IMR-90 (cell line): ENCODE results near the gene AQP1. TPM values are rescaled to one million over a fixed set of nuclear protein-coding genes. Genes with fewer than 3 reads are reported as not detected.

Experiments used
- ATAC-seq: fragments of 200-7000 bp; cut with Tn5 transposase; 2 replicates; pipeline ENCODE4 v1.9.1; 2020; ENCODE audit warnings: low read depth, mild to moderate bottlenecking, moderate library complexity
- BruUV-seq: library from RNA; stranded (reverse); fragments of 400-500 nt; replicated peaks from 2 replicates; lab custom pipeline; 2021; lab: Mats Ljungman, UMichigan
- CTCF ChIA-PET: fragments of 300-600 bp; formaldehyde crosslinking; extraction: SDS; loops from one replicate; lab custom pipeline; 2021; ENCODE audit warnings: antibody characterized with exemption; lab: Yijun Ruan, JAX
- POLR2A ChIA-PET: fragments of 300-600 bp; sonication (Branson Sonifier 250); formaldehyde crosslinking; loops from one replicate; lab custom pipeline; 2022; ENCODE audit warnings: antibody characterized with exemption; ENCODE audit not compliant: unreplicated experiment; lab: Charles Lee
- DNase-seq: peaks from one replicate; pipeline ENCODE4 v3.0.0; 2013
- H2AFZ ChIP-seq: replicated peaks from 2 replicates; pipeline ENCODE3; 2013; ENCODE audit warnings: low read length, mild to moderate bottlenecking; ENCODE audit not compliant: poor library complexity
- H2AK5ac ChIP-seq: 2 replicates; pipeline ENCODE4 v1.6.1; 2013; ENCODE audit warnings: low read depth, low read length, inconsistent platforms
- H2AK9ac ChIP-seq: replicated peaks from 2 replicates; pipeline ENCODE3; 2013; ENCODE audit warnings: mild to moderate bottlenecking, low read depth, low read length, moderate library complexity; ENCODE audit not compliant: poor library complexity
- H2BK120ac ChIP-seq: 2 replicates; pipeline ENCODE4 v1.6.1; 2013; ENCODE audit warnings: low read depth, low read length, inconsistent platforms
- H2BK15ac ChIP-seq: 3 replicates; pipeline ENCODE4 v1.6.1; 2013; ENCODE audit warnings: low read depth, low read length, inconsistent platforms
- H2BK20ac ChIP-seq: 2 replicates; pipeline ENCODE4 v1.6.1; 2013; ENCODE audit warnings: low read depth, mild to moderate bottlenecking, inconsistent platforms, low read length, moderate library complexity
- H2BK5ac ChIP-seq: 2 replicates; pipeline ENCODE4 v1.6.1; 2013; ENCODE audit warnings: mild to moderate bottlenecking, low read depth, low read length, inconsistent platforms; ENCODE audit not compliant: poor library complexity, severe bottlenecking
- H3K14ac ChIP-seq: replicated peaks from 2 replicates; pipeline ENCODE4 v1.6.1; 2013; ENCODE audit warnings: low read depth, low read length, inconsistent platforms
- H3K18ac ChIP-seq: 2 replicates; pipeline ENCODE4 v1.6.1; 2013; ENCODE audit warnings: low read depth, low read length, control low read depth
- H3K23ac ChIP-seq: 2 replicates; pipeline ENCODE4 v1.6.1; 2013; ENCODE audit warnings: low read depth, low read length, inconsistent platforms
- H3K27ac ChIP-seq: 2 replicates; pipeline ENCODE4 v1.5.1; 2013; ENCODE audit warnings: mild to moderate bottlenecking, control low read depth, low read length; ENCODE audit not compliant: insufficient read depth
- H3K27me3 ChIP-seq: 2 replicates; pipeline ENCODE4 v1.6.1; 2013; ENCODE audit warnings: low read length; ENCODE audit not compliant: control insufficient read depth, insufficient read depth
- H3K36me3 ChIP-seq: 2 replicates; pipeline ENCODE4 v1.6.1; 2013; ENCODE audit warnings: low read length, mixed read lengths; ENCODE audit not compliant: control insufficient read depth, insufficient read depth
- H3K4ac ChIP-seq: 2 replicates; pipeline ENCODE4 v1.6.1; 2013; ENCODE audit warnings: low read depth, low read length, inconsistent platforms
- H3K4me1 ChIP-seq: 2 replicates; pipeline ENCODE4 v1.6.1; 2013; ENCODE audit warnings: low read length, mixed read lengths; ENCODE audit not compliant: control insufficient read depth, insufficient read depth
- H3K4me2 ChIP-seq: 2 replicates; pipeline ENCODE4 v1.6.1; 2013; ENCODE audit warnings: low read depth, mild to moderate bottlenecking, control low read depth, low read length, moderate library complexity
- H3K4me3 ChIP-seq: 2 replicates; pipeline ENCODE4 v1.5.1; 2013; ENCODE audit warnings: low read depth, mild to moderate bottlenecking, control low read depth, low read length, moderate library complexity; ENCODE audit not compliant: insufficient read depth
- H3K56ac ChIP-seq: 2 replicates; pipeline ENCODE4 v1.6.1; 2013; ENCODE audit warnings: low read length, inconsistent platforms; ENCODE audit not compliant: insufficient read depth; ENCODE audit errors: extremely low read depth
- H3K79me1 ChIP-seq, 2 experiments: 2 replicates each; pipeline ENCODE4 v1.6.1; 2013; ENCODE audit warnings: low read length in 2 of 2, inconsistent platforms in 1 of 2, low read depth in 1 of 2
- H3K9ac ChIP-seq: 2 replicates; pipeline ENCODE4 v1.6.1; 2013; ENCODE audit warnings: low read depth, low read length, control low read depth
- H3K9me1 ChIP-seq: 2 replicates; pipeline ENCODE4 v1.6.1; 2013; ENCODE audit warnings: low read length, inconsistent platforms; ENCODE audit not compliant: insufficient read depth
- H3K9me3 ChIP-seq: 2 replicates; pipeline ENCODE4 v1.6.1; 2013; ENCODE audit warnings: low read length; ENCODE audit not compliant: control insufficient read depth, insufficient read depth
- H4K20me1 ChIP-seq: 2 replicates; pipeline ENCODE4 v1.6.1; 2013; ENCODE audit warnings: low read length, inconsistent platforms; ENCODE audit not compliant: insufficient read depth
- H4K5ac ChIP-seq: 2 replicates; pipeline ENCODE4 v1.6.1; 2013; ENCODE audit warnings: mild to moderate bottlenecking, low read depth, low read length, control low read depth
- H4K8ac ChIP-seq, 2 experiments: 2 replicates each; pipeline ENCODE4 v1.6.1; 2013; ENCODE audit warnings: low read depth in 2 of 2, low read length in 2 of 2, control low read depth in 1 of 2, inconsistent platforms in 1 of 2
- H4K91ac ChIP-seq: 2 replicates; pipeline ENCODE4 v1.6.1; 2013; ENCODE audit warnings: low read depth, low read length, inconsistent platforms; ENCODE audit not compliant: insufficient read depth
- CEBPB ChIP-seq: IDR thresholded peaks from 2 replicates; pipeline ENCODE4 v1.6.1; 2012; ENCODE audit warnings: low read depth, low read length, improper control_type of control experiment
- FOS ChIP-seq: fragments of 150-350 bp; IDR thresholded peaks from 2 replicates; pipeline ENCODE4 v1.6.1; 2016; ENCODE audit warnings: low read depth, low read length
- MAFK ChIP-seq: IDR thresholded peaks from 2 replicates; pipeline ENCODE4 v1.6.1; 2012; ENCODE audit warnings: low read depth, low read length, improper control_type of control experiment
- NFE2L2 ChIP-seq: fragments of 150-350 bp; IDR thresholded peaks from 2 replicates; pipeline ENCODE4 v1.6.1; 2016; ENCODE audit warnings: low read depth, mild to moderate bottlenecking, low read length
- POLR2A ChIP-seq: IDR thresholded peaks from 2 replicates; pipeline ENCODE4 v1.6.1; 2012; ENCODE audit warnings: mild to moderate bottlenecking, low read depth, low read length
- RAD21 ChIP-seq: IDR thresholded peaks from 2 replicates; pipeline ENCODE4 v1.6.1; 2012; ENCODE audit warnings: low read length, improper control_type of control experiment
- RFX5 ChIP-seq: IDR thresholded peaks from 2 replicates; pipeline ENCODE4 v1.8.0; 2012; ENCODE audit warnings: low read depth, mild to moderate bottlenecking, low read length, moderate library complexity
- WGBS, 2 experiments: methylation state at CpG; one replicate each; pipeline versions ENCODE4 v1.1.5 to v1.1.7; 2013; ENCODE audit warnings: missing lambda C conversion rate in 2 of 2; ENCODE audit not compliant: insufficient read length in 1 of 2; ENCODE audit errors: extremely low coverage in 2 of 2; 5-methylcytosine and 5-hydroxymethylcytosine counted together
- dilution Hi-C: fragments of 300-500 bp; cut with HindIII; formaldehyde crosslinking; loops from one replicate; pipeline ENCODE4 v1.14.3; 2018; ENCODE audit warnings: low sequenced_read_pairs; ENCODE audit not compliant: unreplicated experiment
- in situ Hi-C: fragments of 300-500 bp; cut with MboI; formaldehyde crosslinking; loops from 3 replicates; pipeline ENCODE4 v1.14.3; 2019; ENCODE audit warnings: low sequenced_read_pairs, inconsistent platforms, mixed read lengths
- intact Hi-C: fragments of 100-400 bp; cut with micrococcal nuclease; formaldehyde crosslinking; loops from 2 replicates; pipeline ENCODE4 v1.10.0; 2022
- polyA plus RNA-seq, 3 experiments: library from polyadenylated mRNA; depleted of rRNA; stranded (reverse); fragments of >200 nt; gene quantifications; 2 replicates each; pipeline ENCODE4 v1.2.3, GENCODE V29; 2012; ENCODE audit warnings: low replicate concordance in 1 of 3
- total RNA-seq: library from RNA; depleted of rRNA; stranded (reverse); fragments of >200 nt; gene quantifications from 2 replicates; pipeline ENCODE4 v1.2.3, GENCODE V29; 2012
- TF ChIP-seq, protein P1 (sequence below): fragments of 150-350 bp; IDR thresholded peaks from 2 replicates; pipeline ENCODE4 v1.6.1; 2017; ENCODE audit warnings: mild to moderate bottlenecking, antibody characterized with exemption, low read length, low read depth

The AQP1 gene
- total and polyA plus RNA-seq, 2 of the 4 experiments (the other 2 are of a cell fraction), result 0.18 to 0.39 TPM

GRCh38 chr7:30880125-30880720 is 31.4 kb upstream of the AQP1 start:
- Histone ChIP-seq H3K27ac (no peak overlapping the region), H3K4me3 (no peak overlapping the region), H3K4ac (0 out of 2 replicates have a peak overlapping the region, but pooled peaks have one; percentile 15), H4K91ac (no peak overlapping the region), H2BK5ac (no peak overlapping the region), H2AK5ac (no peak overlapping the region), H4K5ac (no peak overlapping the region; the same call in 1 of the 2 replicates), H3K4me1 (0 out of 2 replicates have a peak, but pooled peaks cover 3% of the 10 kb centered on the region), H3K18ac (no peak overlapping the region), H2BK20ac (no peak overlapping the region), H3K79me1 (no peaks in the 10 kb centered on the region), H2BK120ac (no peak overlapping the region), H3K56ac (no peak overlapping the region), H2AK9ac (no peak overlapping the region), H3K23ac (no peak overlapping the region), H3K27me3 (0 out of 2 replicates have a peak, but pooled peaks cover 3% of the 10 kb centered on the region), H3K4me2 (no peak overlapping the region), H3K36me3 (no peaks in the 10 kb centered on the region), H4K8ac (no peak overlapping the region), H3K9me3 (no peaks in the 10 kb centered on the region), H3K9me1 (no peaks in the 10 kb centered on the region; the same call in 1 of the 2 replicates), H3K14ac (no peak overlapping the region), H3K9ac (no peak overlapping the region), H2BK15ac (no peak overlapping the region), H2AFZ (peak overlapping the region; percentile 40), H4K20me1 (no peaks in the 10 kb centered on the region)
- ATAC-seq (no peak; the same call in 1 of the 2 replicates), DNase-seq (no peak)
- in situ Hi-C loops (no loop called here), dilution Hi-C loops (no loop called here), intact Hi-C loops (no loop called here)
- no CpG with 5 or more reads among the region's 12 CpGs for WGBS, 2 experiments
- TF ChIP-seq POLR2A, result no peak
- TF ChIP-seq MAFK, result no peak
- no peak for TF ChIP-seq RFX5
- TF ChIP-seq CEBPB, result no peak
- TF ChIP-seq, protein P1, sequence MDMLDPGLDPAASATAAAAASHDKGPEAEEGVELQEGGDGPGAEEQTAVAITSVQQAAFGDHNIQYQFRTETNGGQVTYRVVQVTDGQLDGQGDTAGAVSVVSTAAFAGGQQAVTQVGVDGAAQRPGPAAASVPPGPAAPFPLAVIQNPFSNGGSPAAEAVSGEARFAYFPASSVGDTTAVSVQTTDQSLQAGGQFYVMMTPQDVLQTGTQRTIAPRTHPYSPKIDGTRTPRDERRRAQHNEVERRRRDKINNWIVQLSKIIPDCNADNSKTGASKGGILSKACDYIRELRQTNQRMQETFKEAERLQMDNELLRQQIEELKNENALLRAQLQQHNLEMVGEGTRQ, result no peak
- no peak for TF ChIP-seq RAD21
- TF ChIP-seq FOS, result no peak
- TF ChIP-seq NFE2L2, result no peak
- no TSS peak for BruUV-seq
- POLR2A ChIA-PET, result no interaction called here
- CTCF ChIA-PET, result no interaction called here
